IgD-negative memory B cell (primary cell): ENCODE data around the gene PRMT3. TPM values are rescaled to one million over a fixed set of nuclear protein-coding genes. Genes with fewer than 3 reads are reported as not detected.
A peak's percentile ranks its signal among the peaks of the same experiment; 100 is the strongest.
"Not testable (repeated sequence)": the region's sequence is repeated elsewhere in the genome, so short reads cannot be mapped to it uniquely, and the experiment has no call there.

Experiments used
- H3K27ac Mint-ChIP-seq, 3 donors: one replicate each; pipeline ENCODE4 v1.8.0; 2020 to 2022; ENCODE audit warnings: mild to moderate bottlenecking in 3 of 3, mixed read lengths in 3 of 3, moderate library complexity in 1 of 3
- H3K27me3 Mint-ChIP-seq: one replicate; pipeline ENCODE4 v1.8.0; 2021; ENCODE audit warnings: mixed read lengths
- H3K36me3 Mint-ChIP-seq: one replicate; pipeline ENCODE4 v1.8.0; 2020; ENCODE audit warnings: mild to moderate bottlenecking, mixed read lengths
- H3K4me1 Mint-ChIP-seq, 3 donors: one replicate each; pipeline ENCODE4 v1.8.0; 2020 to 2022; ENCODE audit warnings: mixed read lengths in 3 of 3, mild to moderate bottlenecking in 1 of 3
- H3K4me3 Mint-ChIP-seq, 4 donors: one replicate each; pipeline ENCODE4 v1.8.0; 2020 to 2022; ENCODE audit warnings: mild to moderate bottlenecking in 4 of 4, mixed read lengths in 4 of 4, moderate library complexity in 3 of 4
- H3K9me3 Mint-ChIP-seq, 3 donors: one replicate each; pipeline ENCODE4 v1.8.0; 2020 to 2021; ENCODE audit warnings: mixed read lengths in 3 of 3, mild to moderate bottlenecking in 1 of 3
- polyA plus RNA-seq: library from polyadenylated mRNA; unstranded; fragments of 300-500 nt; fragmentation: Illumina TruSeq; gene quantifications from one replicate; pipeline ENCODE4 v1.2.3, GENCODE V29; 2021

The PRMT3 gene
- polyA plus RNA-seq, 1 donor from 2014 or later: 5.0 TPM

- Mint-ChIP-seq H3K27me3 (no peaks in the 10 kb centered on the region), H3K4me3 (peak overlapping the region in 1 of 4 donors; percentile 63), H3K27ac (no peak overlapping the region), H3K36me3 (peaks cover 7% of the 10 kb centered on the region), H3K9me3 (no peaks in the 10 kb centered on the region), H3K4me1 (peaks cover 25 to 37% (median 35%) of the 10 kb centered on the region in 3 donors)
These were observed 20.1 kb upstream of the PRMT3 start for GRCh38 chr11:20367313-20367948.

GRCh38 chr11:20368438-20368837 lies 19.1 kb upstream of the PRMT3 start:
- H3K4me3 Mint-ChIP-seq: no peak overlapping the region
- peak overlapping the region in 1 of 3 donors; percentile 47 for H3K27ac Mint-ChIP-seq
- H3K9me3 Mint-ChIP-seq: no peaks in the 10 kb centered on the region
- peaks cover 20 to 27% (median 25%) of the 10 kb centered on the region in 3 donors for H3K4me1 Mint-ChIP-seq
- no peaks in the 10 kb centered on the region for H3K27me3 Mint-ChIP-seq
- peaks cover 5% of the 10 kb centered on the region for H3K36me3 Mint-ChIP-seq

GRCh38 chr11:20369826-20370225 lies 17.7 kb upstream of the PRMT3 start:
- Mint-ChIP-seq H3K9me3 (no peaks in the 10 kb centered on the region), H3K36me3 (peaks cover 5% of the 10 kb centered on the region), H3K4me3 (no peak overlapping the region), H3K4me1 (peaks cover 14 to 20% (median 19%) of the 10 kb centered on the region in 3 donors), H3K27ac (no peak overlapping the region), H3K27me3 (no peaks in the 10 kb centered on the region)

- Mint-ChIP-seq H3K27me3 (no peaks in the 10 kb centered on the region), H3K4me1 (peaks cover 3 to 5% (median 4%) of the 10 kb centered on the region in 3 donors), H3K27ac (no peak overlapping the region), H3K9me3 (no peaks in the 10 kb centered on the region), H3K36me3 (peaks cover under 1% of the 10 kb centered on the region), H3K4me3 (no peak overlapping the region)
These were observed 15.4 kb upstream of the PRMT3 start for GRCh38 chr11:20372081-20372626.

GRCh38 chr11:20373147-20373546 lies 14.4 kb upstream of the PRMT3 start:
- H3K4me3 Mint-ChIP-seq: peak overlapping the region in 1 of 4 donors; percentile 32
- no peak overlapping the region for H3K27ac Mint-ChIP-seq
- H3K4me1 Mint-ChIP-seq: peaks cover 0 to 1% (median 0%) of the 10 kb centered on the region in 3 donors
- H3K36me3 Mint-ChIP-seq: no peaks in the 10 kb centered on the region
- H3K9me3 Mint-ChIP-seq: no peaks in the 10 kb centered on the region
- H3K27me3 Mint-ChIP-seq: no peaks in the 10 kb centered on the region

GRCh38 chr11:20373568-20374209 lies 13.8 kb upstream of the PRMT3 start:
- Mint-ChIP-seq H3K4me3 (no peak overlapping the region), H3K9me3 (no peaks in the 10 kb centered on the region), H3K27me3 (no peaks in the 10 kb centered on the region), H3K27ac (no peak overlapping the region), H3K36me3 (no peaks in the 10 kb centered on the region), H3K4me1 (peaks cover 0 to 1% (median 0%) of the 10 kb centered on the region in 3 donors)

- no peak overlapping the region for H3K27ac Mint-ChIP-seq
These were observed 12.7 kb upstream of the PRMT3 start for GRCh38 chr11:20374741-20375300.

GRCh38 chr11:20376162-20376730 lies 11.3 kb upstream of the PRMT3 start:
- no peaks in the 10 kb centered on the region for H3K27me3 Mint-ChIP-seq
- H3K9me3 Mint-ChIP-seq: no peaks in the 10 kb centered on the region
- no peaks in the 10 kb centered on the region for H3K36me3 Mint-ChIP-seq
- no peak overlapping the region for H3K4me3 Mint-ChIP-seq
- no peak overlapping the region for H3K27ac Mint-ChIP-seq
- no peaks in the 10 kb centered on the region for H3K4me1 Mint-ChIP-seq

More at GRCh38 chr11:20374741-20375300, 12.7 kb upstream of the PRMT3 start:
- H3K36me3 Mint-ChIP-seq: no peaks in the 10 kb centered on the region
- H3K4me3 Mint-ChIP-seq: no peak overlapping the region
- no peaks in the 10 kb centered on the region for H3K9me3 Mint-ChIP-seq
- peaks cover 0 to 1% (median 0%) of the 10 kb centered on the region in 3 donors for H3K4me1 Mint-ChIP-seq
- H3K27me3 Mint-ChIP-seq: no peaks in the 10 kb centered on the region

- not testable (repeated sequence) for H3K36me3 Mint-ChIP-seq, H3K27me3 Mint-ChIP-seq, H3K9me3 Mint-ChIP-seq
- peak overlapping the region in 3 of 4 donors; percentile 99 to 100 (median 99) for H3K4me3 Mint-ChIP-seq
- H3K27ac Mint-ChIP-seq: peak overlapping the region; percentile 89 to 99 (median 99)
- H3K4me1 Mint-ChIP-seq: peaks cover 17 to 19% (median 17%) of the 10 kb centered on the region in 3 donors
These were observed 1.5 kb upstream of the PRMT3 start for GRCh38 chr11:20385996-20386395.

GRCh38 chr11:20388096-20389055 lies 860 bp downstream of the PRMT3 start:
- H3K27me3 Mint-ChIP-seq: no peaks in the 10 kb centered on the region

GRCh38 chr11:20397281-20397680 lies 9.8 kb downstream of the PRMT3 start:
- Mint-ChIP-seq H3K9me3 (no peaks in the 10 kb centered on the region), H3K27ac (no peak overlapping the region), H3K27me3 (no peaks in the 10 kb centered on the region), H3K4me1 (peaks cover 4 to 7% (median 7%) of the 10 kb centered on the region in 3 donors), H3K4me3 (no peak overlapping the region), H3K36me3 (peaks cover 5% of the 10 kb centered on the region)

More at GRCh38 chr11:20388096-20389055, 860 bp downstream of the PRMT3 start:
- Mint-ChIP-seq H3K9me3 (no peaks in the 10 kb centered on the region), H3K27ac (peak overlapping the region; percentile 94 to 99 (median 99)), H3K36me3 (peaks cover 2% of the 10 kb centered on the region), H3K4me3 (peak overlapping the region; percentile 97 to 100 (median 98)), H3K4me1 (peaks cover 17 to 19% (median 17%) of the 10 kb centered on the region in 3 donors)

- H3K36me3 Mint-ChIP-seq: peaks cover 5% of the 10 kb centered on the region
- H3K27me3 Mint-ChIP-seq: no peaks in the 10 kb centered on the region
- H3K27ac Mint-ChIP-seq: no peak overlapping the region
- no peaks in the 10 kb centered on the region for H3K9me3 Mint-ChIP-seq
- H3K4me3 Mint-ChIP-seq: no peak overlapping the region
- H3K4me1 Mint-ChIP-seq: peaks cover 4 to 7% (median 5%) of the 10 kb centered on the region in 3 donors
These were observed 12.0 kb downstream of the PRMT3 start for GRCh38 chr11:20399498-20399897.

- H3K27ac Mint-ChIP-seq: no peak overlapping the region
- H3K27me3 Mint-ChIP-seq: no peaks in the 10 kb centered on the region
- no peaks in the 10 kb centered on the region for H3K9me3 Mint-ChIP-seq
- no peaks in the 10 kb centered on the region for H3K4me1 Mint-ChIP-seq
- peaks cover 7% of the 10 kb centered on the region for H3K36me3 Mint-ChIP-seq
- H3K4me3 Mint-ChIP-seq: no peak overlapping the region
These were observed 15.5 kb downstream of the PRMT3 start for GRCh38 chr11:20403059-20403458.

- Mint-ChIP-seq H3K27ac (no peak overlapping the region), H3K27me3 (no peaks in the 10 kb centered on the region), H3K9me3 (no peaks in the 10 kb centered on the region), H3K4me3 (no peak overlapping the region), H3K4me1 (no peaks in the 10 kb centered on the region), H3K36me3 (peaks cover 12% of the 10 kb centered on the region)
These were observed 19.0 kb downstream of the PRMT3 start for GRCh38 chr11:20406484-20406883.
